ENCODE results near the gene BCAP31. TPM values are rescaled to one million over a fixed set of nuclear protein-coding genes. Genes with fewer than 3 reads are reported as not detected.
"Not testable (repeated sequence)": the region's sequence is repeated elsewhere in the genome, so short reads cannot be mapped to it uniquely, and the experiment has no call there.

Gene BCAP31
- total RNA-seq, 1 donor from 2014 or later, result 219 TPM

DNA sequence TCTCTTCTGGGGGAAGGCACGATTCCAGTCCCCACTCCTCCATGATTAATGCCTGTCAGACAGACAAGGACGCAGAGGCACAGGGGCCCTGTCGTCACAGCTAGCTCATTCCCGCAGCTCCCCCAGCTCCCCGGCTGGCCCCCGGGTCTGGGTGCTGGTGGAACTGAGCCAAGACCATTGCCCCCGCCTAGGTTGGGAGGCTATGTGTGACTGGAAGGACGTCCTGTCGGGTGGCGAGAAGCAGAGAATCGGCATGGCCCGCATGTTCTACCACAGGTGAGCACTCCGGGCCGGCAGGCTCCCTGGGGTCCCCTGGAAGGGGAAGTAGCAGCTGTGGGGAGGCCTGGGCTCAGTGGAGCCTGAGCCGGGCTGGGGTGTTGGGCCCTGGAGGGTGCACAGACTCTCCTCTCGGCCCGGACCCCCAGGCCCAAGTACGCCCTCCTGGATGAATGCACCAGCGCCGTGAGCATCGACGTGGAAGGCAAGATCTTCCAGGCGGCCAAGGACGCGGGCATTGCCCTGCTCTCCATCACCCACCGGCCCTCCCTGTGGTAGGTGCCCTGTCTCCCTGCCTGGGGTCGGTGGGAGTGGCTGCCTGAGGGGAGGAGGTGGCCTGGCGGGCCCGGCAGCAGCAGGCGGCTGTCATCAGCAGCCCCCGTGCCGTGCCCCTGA lies 18.7 kb upstream of the BCAP31 start:
- not testable (repeated sequence) for H3K9me3 ChIP-seq (ENCODE audit: insufficient read depth, low read depth, low read length); H3K4me1 ChIP-seq (ENCODE audit: insufficient read depth, low read length); H3K79me2 ChIP-seq (ENCODE audit: insufficient read depth, low read length); H3K36me3 Mint-ChIP-seq (ENCODE audit: low read depth, unreplicated experiment); H3K27me3 Mint-ChIP-seq (ENCODE audit: low read depth, unreplicated experiment); H3K4me2 ChIP-seq (ENCODE audit: low read length); H3K9ac ChIP-seq (ENCODE audit: low read length); H2AFZ ChIP-seq (ENCODE audit: low read depth, low read length); H3K9me3 Mint-ChIP-seq (ENCODE audit: unreplicated experiment); H4K20me1 ChIP-seq (ENCODE audit: insufficient read depth, low read length); H3K27ac ChIP-seq (ENCODE audit: low read depth, low read length); H3K4me3 ChIP-seq (ENCODE audit: insufficient read depth, low read depth, low read length); H3K36me3 ChIP-seq (ENCODE audit: insufficient read depth, low read length); H3K27ac Mint-ChIP-seq (ENCODE audit: unreplicated experiment); FAIRE-seq; H3K27me3 ChIP-seq (ENCODE audit: insufficient read depth, low read length); H3K4me1 Mint-ChIP-seq (ENCODE audit: low read depth, unreplicated experiment); DNase-seq (ENCODE audit: low read depth); H3K4me3 Mint-ChIP-seq (ENCODE audit: unreplicated experiment)

DNA sequence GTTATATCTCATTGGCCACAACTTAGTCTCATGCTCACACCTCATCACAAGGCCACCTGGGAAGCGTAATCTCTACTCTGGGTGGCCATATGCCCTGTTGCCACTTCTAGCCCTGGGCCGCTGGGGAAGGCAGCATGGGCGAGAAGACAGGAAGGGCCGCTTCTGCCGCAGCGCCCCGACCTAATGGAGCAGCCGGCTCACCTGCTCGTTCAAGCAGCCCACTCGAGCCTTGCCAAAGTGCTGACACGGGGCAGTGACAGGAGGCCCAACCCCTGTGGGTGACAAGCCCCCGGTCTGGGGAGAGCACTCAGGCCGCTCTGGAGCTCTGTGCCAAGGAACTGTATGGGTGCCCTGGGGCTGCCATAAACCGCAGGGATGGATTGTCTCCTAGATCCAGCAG lies 17.9 kb upstream of the BCAP31 start:
- not testable (repeated sequence) for H3K4me1 Mint-ChIP-seq (ENCODE audit: low read depth, unreplicated experiment); FAIRE-seq; H3K27ac ChIP-seq (ENCODE audit: low read depth, low read length); H3K9ac ChIP-seq (ENCODE audit: low read length); H4K20me1 ChIP-seq (ENCODE audit: insufficient read depth, low read length); H3K9me3 ChIP-seq (ENCODE audit: insufficient read depth, low read depth, low read length); H3K79me2 ChIP-seq (ENCODE audit: insufficient read depth, low read length); H3K4me1 ChIP-seq (ENCODE audit: insufficient read depth, low read length); H3K36me3 ChIP-seq (ENCODE audit: insufficient read depth, low read length); H3K36me3 Mint-ChIP-seq (ENCODE audit: low read depth, unreplicated experiment); H3K4me2 ChIP-seq (ENCODE audit: low read length); H3K9me3 Mint-ChIP-seq (ENCODE audit: unreplicated experiment); H3K27me3 Mint-ChIP-seq (ENCODE audit: low read depth, unreplicated experiment); H3K27ac Mint-ChIP-seq (ENCODE audit: unreplicated experiment); H3K4me3 ChIP-seq (ENCODE audit: insufficient read depth, low read depth, low read length); H2AFZ ChIP-seq (ENCODE audit: low read depth, low read length); H3K27me3 ChIP-seq (ENCODE audit: insufficient read depth, low read length); DNase-seq (ENCODE audit: low read depth); H3K4me3 Mint-ChIP-seq (ENCODE audit: unreplicated experiment)

- H3K4me3 ChIP-seq (ENCODE audit: insufficient read depth, low read depth, low read length), result no peak overlapping the region
- no peaks in the 10 kb centered on the region for H3K9me3 Mint-ChIP-seq (ENCODE audit: unreplicated experiment)
- no peaks in the 10 kb centered on the region for H4K20me1 ChIP-seq (ENCODE audit: insufficient read depth, low read length)
- H3K4me3 Mint-ChIP-seq (ENCODE audit: unreplicated experiment), result no peak overlapping the region
- H3K27me3 Mint-ChIP-seq (ENCODE audit: low read depth, unreplicated experiment), result no peaks in the 10 kb centered on the region
- FAIRE-seq (no peak), DNase-seq (ENCODE audit: low read depth) (no peak)
- H3K4me1 Mint-ChIP-seq (ENCODE audit: low read depth, unreplicated experiment), result no peaks in the 10 kb centered on the region
- no peaks in the 10 kb centered on the region for H3K4me1 ChIP-seq (ENCODE audit: insufficient read depth, low read length)
- no peaks in the 10 kb centered on the region for H3K79me2 ChIP-seq (ENCODE audit: insufficient read depth, low read length)
- no peaks in the 10 kb centered on the region for H3K36me3 ChIP-seq (ENCODE audit: insufficient read depth, low read length)
- H2AFZ ChIP-seq (ENCODE audit: low read depth, low read length), result no peak overlapping the region
- H3K9ac ChIP-seq (ENCODE audit: low read length), result no peak overlapping the region
- no peak overlapping the region for H3K4me2 ChIP-seq (ENCODE audit: low read length)
- H3K36me3 Mint-ChIP-seq (ENCODE audit: low read depth, unreplicated experiment), result peaks cover 1% of the 10 kb centered on the region
- no peaks in the 10 kb centered on the region for H3K27me3 ChIP-seq (ENCODE audit: insufficient read depth, low read length)
- H3K9me3 ChIP-seq (ENCODE audit: insufficient read depth, low read depth, low read length), result no peaks in the 10 kb centered on the region
- no peak overlapping the region for H3K27ac Mint-ChIP-seq (ENCODE audit: unreplicated experiment)
- no peak overlapping the region for H3K27ac ChIP-seq (ENCODE audit: low read depth, low read length)
- TF ChIP-seq EZH2 (IDR thresholded peaks at IDR 0.05; ENCODE audit: insufficient read depth, low read length) (no peak), CTCF (IDR thresholded peaks at IDR 0.05; ENCODE audit: insufficient read depth, low read depth, low read length) (no peak)
Observed at GRCh38 chrX:153741446-153741845, 17.3 kb upstream of the BCAP31 start.

Measured in astrocyte (in vitro differentiated cells and primary cell).